NCI-H2196 treated with DMSO at 0.1 percent for 48 hours (cell line): ENCODE results near the gene DEPP1.

Experiments
- DNase-seq: peaks from one replicate; lab custom pipeline; 2025; ENCODE audit not compliant: unreplicated experiment; lab: John Stamatoyannopoulos, UW

DEPP1 gene

GRCh38 chr10:44934416-44935200 is 44.0 kb downstream of the DEPP1 start:
- DNase-seq = no peak

DNA sequence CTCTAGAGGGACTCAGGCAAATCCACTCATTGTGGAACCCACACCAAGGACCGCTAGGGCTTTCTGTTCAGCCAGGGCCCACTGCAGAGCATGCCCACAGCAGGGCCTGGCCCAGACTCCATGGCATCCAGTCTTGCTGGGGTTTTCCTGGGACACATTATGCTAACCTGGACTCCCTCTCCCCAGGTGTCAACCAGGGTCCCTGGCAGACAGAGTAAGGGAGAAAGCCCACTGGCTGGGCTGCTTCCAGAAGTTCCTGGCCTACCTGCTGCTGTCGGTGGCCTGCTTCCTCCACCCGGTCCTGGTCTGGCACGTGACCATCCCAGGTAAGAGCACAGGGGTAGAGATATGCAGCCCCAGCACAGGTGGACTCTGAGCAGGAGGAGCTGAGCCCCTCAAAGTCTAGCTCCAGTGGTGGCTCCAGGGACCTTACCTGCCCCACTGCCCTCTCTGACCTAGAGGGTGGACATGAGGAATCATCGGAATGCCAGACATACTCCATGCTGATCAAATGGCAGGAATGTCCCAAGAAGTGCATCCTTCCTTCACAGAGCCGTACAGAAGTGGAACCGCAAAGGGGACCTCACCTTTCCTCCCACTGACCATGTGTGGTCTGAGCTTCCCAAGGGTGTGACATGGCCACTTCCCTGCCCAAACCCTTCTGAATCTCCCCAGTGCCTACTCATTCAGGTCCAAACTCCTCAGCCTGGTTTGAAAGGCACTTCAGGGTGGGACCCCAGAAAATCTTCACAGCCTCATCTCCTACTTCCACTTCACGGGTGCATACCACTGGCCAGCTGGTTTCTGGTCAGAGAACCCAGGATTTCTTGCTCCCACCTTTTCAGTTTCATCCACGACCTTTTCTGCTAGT is 44.9 kb downstream of the DEPP1 start:
- DNase-seq = no peak

- peak; percentile 17 for DNase-seq
Measured at GRCh38 chr10:44932517-44933450, 45.8 kb downstream of the DEPP1 start.

DNA sequence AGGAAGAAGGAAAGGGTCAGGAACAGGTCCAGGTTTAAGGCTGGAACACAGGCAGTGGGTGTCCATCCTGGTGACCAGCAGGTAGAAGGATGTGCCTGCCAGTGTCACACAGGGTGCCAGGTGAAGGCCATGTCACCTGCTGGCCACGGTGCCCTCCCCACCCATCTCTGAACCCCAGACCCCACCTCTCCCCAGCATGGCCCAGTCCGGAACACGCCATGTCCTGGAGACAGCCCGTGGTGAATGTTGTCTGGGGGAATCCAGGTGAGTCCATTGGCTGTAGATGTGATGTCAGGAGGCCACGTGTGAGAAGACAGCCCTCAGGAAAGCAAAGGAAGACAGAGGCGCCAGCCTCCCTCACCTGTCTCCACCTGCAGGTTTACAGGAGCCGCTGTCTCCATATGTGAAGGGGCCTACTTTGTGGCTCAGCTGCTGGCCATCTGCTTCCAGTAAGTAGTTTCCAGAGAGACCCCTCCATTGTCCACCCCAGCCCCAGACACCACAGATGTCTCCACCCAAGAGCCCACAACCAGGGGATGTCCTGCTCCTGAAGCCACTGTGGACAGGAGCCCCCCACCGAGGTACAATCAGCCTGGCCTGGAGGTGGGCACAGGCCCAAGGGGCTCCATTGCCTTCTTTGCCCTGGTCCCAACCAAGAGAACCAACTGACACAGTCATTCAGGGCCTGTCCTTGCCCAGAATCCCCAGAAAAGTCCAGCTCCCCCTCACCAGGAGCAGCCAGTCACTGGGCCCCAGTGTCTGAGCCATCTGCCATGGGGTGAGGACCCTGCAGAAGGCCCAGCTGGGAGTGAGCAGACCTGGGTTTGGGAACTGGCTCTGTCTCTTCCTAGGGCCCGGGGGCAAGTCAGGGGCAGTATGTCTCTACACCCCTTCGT is 46.7 kb downstream of the DEPP1 start:
- DNase-seq = no peak

DNA sequence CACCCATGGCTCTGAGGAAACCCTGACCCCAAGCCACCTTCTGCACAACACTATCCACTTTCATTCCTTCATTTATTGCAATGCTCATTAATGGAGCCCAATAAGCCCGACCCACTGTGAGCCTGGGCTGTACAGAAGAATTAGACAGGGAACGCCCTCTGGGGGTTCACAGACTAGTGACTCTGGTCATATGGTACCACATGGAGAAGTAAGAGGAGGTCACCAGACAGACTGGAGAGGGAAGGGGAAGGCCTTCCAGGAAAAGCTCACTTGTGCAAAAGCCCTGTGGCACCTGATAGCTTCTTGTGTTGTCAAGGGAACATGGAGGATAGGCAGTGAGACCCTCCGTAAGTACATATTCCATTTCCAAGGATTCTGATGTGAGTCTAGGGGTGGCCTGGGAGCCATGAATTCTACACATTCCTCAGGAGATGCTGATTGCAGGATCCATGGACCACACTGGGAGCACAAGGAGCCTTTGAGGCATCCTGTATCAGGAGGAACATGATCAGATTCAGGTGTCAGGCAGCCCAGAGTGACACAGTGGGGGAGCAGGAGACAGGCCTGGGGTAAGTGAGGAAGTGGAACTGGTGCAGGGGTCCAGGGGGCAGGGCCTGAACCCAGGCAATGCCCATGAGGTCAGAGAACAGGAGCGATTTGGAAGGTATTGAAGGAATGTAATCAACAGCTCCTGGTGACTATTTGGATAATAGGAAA is 47.5 kb downstream of the DEPP1 start:
- no peak for DNase-seq

DNA sequence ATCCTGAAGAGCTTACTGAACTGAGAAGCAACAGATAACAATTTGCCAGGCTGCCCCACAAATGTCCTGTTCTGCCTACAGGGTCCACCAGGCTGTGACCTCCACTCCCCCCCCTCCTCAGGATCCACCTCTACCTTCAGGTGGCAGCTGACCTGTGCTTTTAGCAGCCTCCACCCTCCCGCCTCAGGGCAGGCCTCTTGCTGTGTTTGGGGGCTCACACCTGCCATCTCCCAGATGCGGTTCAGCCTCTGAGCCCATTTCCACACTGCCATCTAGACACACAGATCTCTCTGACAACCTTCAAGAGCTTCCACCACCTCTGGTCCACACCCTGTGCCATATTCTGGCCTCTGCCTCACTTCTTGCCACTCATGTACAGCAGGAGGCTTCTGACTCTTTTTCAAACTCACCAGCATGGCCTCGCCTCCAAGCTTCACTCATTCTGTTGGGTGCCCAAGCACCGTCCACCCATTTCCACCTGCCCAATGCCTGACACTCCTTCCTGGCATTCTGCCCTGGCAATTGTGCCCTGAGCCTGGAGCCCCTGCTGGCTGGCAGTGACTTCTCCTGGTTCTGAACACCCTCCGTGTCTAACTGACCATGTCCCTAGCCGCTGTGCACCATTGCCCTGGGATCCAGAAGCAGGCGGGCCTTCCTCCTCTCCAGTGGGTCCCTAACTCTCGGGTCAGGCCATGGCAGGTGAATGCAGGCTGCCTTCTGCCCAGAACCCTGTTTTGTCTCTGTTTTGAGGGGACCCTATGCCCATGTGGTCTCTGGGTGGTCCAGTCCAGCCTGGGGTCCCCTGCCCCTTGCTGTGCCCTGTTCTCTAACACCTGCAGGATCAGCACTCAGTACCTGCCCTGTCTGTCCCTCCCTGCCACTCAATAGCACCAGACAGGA is 49.0 kb downstream of the DEPP1 start:
- DNase-seq = no peak

- DNase-seq = no peak
Measured at GRCh38 chr10:44928462-44928861, 50.1 kb downstream of the DEPP1 start.

GRCh38 chr10:44927352-44927751 is 51.3 kb downstream of the DEPP1 start:
- no peak for DNase-seq

DNA sequence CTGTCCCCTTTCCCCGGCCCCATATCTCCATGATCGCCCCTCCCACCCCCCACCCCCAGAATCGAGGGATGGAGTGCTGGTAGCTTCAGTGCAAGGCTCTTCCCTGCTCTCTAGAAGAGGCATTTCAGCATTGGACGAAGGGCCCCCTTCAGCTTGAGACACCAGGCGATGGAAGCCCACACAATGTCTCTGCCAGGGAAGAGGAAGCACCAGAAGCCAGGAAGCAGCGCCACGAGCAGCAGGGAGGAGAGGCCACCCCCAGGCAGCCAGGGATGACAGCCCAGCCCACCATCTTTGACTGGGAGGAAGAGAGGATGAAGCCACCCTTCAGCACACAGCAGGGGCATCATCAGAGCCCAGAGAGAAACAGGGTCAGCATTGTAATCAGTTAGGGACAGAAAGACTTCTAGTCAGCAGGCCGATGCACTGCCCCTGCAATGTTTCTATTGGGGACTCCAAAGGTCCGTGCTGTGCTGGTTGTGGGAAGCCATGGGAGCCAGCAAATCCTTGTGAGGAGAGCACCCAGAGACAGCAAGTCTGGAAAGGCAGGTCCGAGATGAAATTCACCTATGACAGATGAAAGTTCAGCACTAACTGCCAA is 51.8 kb downstream of the DEPP1 start:
- DNase-seq = no peak
